DOHH2 (cell line): Measurements from ENCODE around the gene ADTRP.

Experiments used
- H3F3A ChIP-seq: fragments of 200-600 bp; sonication (generic), shearing (Covaris generic); 2 replicates; pipeline ENCODE4 v1.6.0; 2016; ENCODE audit warnings: antibody characterized with exemption, mild to moderate bottlenecking; ENCODE audit not compliant: control insufficient read depth, insufficient read depth
- H3K27ac ChIP-seq: fragments of 200-600 bp; sonication (generic); 2 replicates; pipeline ENCODE4 v1.5.1; 2014; ENCODE audit warnings: low read depth, mild to moderate bottlenecking, low read length, moderate library complexity
- H3K27me3 ChIP-seq: fragments of 200-600 bp; sonication (generic); 2 replicates; pipeline ENCODE4 v1.6.1; 2014; ENCODE audit warnings: mild to moderate bottlenecking, low read length, mixed read lengths; ENCODE audit not compliant: control insufficient read depth
- H3K36me3 ChIP-seq: fragments of 200-600 bp; sonication (generic); 2 replicates; pipeline ENCODE4 v1.6.1; 2014; ENCODE audit warnings: mild to moderate bottlenecking, low read length, moderate library complexity, mixed read lengths; ENCODE audit not compliant: control insufficient read depth
- H3K4me1 ChIP-seq: fragments of 200-600 bp; sonication (generic); 2 replicates; pipeline ENCODE4 v1.6.1; 2014; ENCODE audit warnings: mild to moderate bottlenecking, low read length, mixed read lengths; ENCODE audit not compliant: control insufficient read depth
- H3K4me2 ChIP-seq: fragments of 200-600 bp; sonication (generic); 2 replicates; pipeline ENCODE4 v1.6.0; 2014; ENCODE audit warnings: mild to moderate bottlenecking, low read length, moderate library complexity
- H3K4me3 ChIP-seq: fragments of 200-600 bp; sonication (generic); 2 replicates; pipeline ENCODE4 v1.5.1; 2014; ENCODE audit warnings: mild to moderate bottlenecking, low read length, mixed read lengths
- H3K79me2 ChIP-seq: fragments of 200-600 bp; sonication (generic); 2 replicates; pipeline ENCODE4 v1.6.1; 2014; ENCODE audit warnings: mild to moderate bottlenecking, low read length, mixed read lengths; ENCODE audit not compliant: control insufficient read depth
- H3K9me2 ChIP-seq: fragments of 200-600 bp; sonication (generic); replicated peaks from 2 replicates; pipeline ENCODE4 v1.6.1; 2014; ENCODE audit warnings: mild to moderate bottlenecking, low read length, mixed read lengths; ENCODE audit not compliant: control insufficient read depth
- H3K9me3 ChIP-seq: fragments of 200-600 bp; sonication (generic); 2 replicates; pipeline ENCODE4 v1.6.1; 2014; ENCODE audit warnings: antibody characterized with exemption, low read length, mixed read lengths; ENCODE audit not compliant: control insufficient read depth, insufficient read depth
- H4K20me1 ChIP-seq: fragments of 200-600 bp; sonication (generic); 2 replicates; pipeline ENCODE4 v1.6.0; 2014; ENCODE audit warnings: low read depth, mild to moderate bottlenecking, antibody characterized with exemption, low read length, moderate library complexity; ENCODE audit not compliant: control insufficient read depth, insufficient read depth
- EZH2phosphoT487 ChIP-seq: fragments of 200-600 bp; sonication (generic); IDR thresholded peaks from 2 replicates; pipeline ENCODE4 v1.6.1; 2017; ENCODE audit warnings: borderline replicate concordance, mild to moderate bottlenecking, antibody characterized with exemption, low read length, moderate library complexity, mixed read lengths
- TF ChIP-seq, protein P1 (sequence below): fragments of 200-600 bp; sonication (generic); IDR thresholded peaks from one replicate; pipeline ENCODE4 v1.5.1; 2014; ENCODE audit warnings: antibody characterized with exemption, mild to moderate bottlenecking, low read depth, low read length; ENCODE audit not compliant: poor library complexity, severe bottlenecking

The ADTRP gene

DNA sequence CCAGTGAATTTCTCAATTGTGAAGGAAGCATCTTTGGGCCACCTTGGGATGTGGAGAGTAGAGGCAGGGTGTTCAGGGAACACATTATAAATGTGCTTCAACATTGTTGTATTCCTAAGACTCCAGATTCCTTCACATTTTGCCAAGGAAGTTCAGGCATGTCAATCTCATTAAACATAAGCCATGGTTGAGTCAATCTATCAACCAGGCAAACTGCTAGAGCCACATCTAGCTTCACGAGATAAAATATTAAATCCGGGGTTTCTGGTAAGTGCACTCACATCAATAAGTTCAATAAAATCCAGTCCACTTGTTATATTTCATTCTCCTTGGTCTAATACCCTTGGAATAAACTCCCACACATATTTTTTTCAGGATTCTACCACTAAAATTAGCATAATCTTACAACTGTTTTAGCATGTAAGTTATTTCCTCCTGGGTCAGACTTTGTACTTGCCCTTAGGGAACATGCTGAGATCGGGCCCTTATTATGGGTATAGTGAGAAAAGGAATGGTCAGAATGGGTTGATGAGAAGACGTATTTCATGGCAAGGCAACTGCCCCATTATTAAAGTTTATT is 93.6 kb downstream of the ADTRP start:
- H3K9me2 ChIP-seq, result no peaks in the 10 kb centered on the region
- no peak overlapping the region for H3K4me2 ChIP-seq
- H3K27me3 ChIP-seq, result no peaks in the 10 kb centered on the region
- no peaks in the 10 kb centered on the region for H3K9me3 ChIP-seq
- H3F3A ChIP-seq, result no peaks in the 10 kb centered on the region
- H3K79me2 ChIP-seq, result no peaks in the 10 kb centered on the region
- TF ChIP-seq EZH2phosphoT487, result no peak
- TF ChIP-seq, protein P1, sequence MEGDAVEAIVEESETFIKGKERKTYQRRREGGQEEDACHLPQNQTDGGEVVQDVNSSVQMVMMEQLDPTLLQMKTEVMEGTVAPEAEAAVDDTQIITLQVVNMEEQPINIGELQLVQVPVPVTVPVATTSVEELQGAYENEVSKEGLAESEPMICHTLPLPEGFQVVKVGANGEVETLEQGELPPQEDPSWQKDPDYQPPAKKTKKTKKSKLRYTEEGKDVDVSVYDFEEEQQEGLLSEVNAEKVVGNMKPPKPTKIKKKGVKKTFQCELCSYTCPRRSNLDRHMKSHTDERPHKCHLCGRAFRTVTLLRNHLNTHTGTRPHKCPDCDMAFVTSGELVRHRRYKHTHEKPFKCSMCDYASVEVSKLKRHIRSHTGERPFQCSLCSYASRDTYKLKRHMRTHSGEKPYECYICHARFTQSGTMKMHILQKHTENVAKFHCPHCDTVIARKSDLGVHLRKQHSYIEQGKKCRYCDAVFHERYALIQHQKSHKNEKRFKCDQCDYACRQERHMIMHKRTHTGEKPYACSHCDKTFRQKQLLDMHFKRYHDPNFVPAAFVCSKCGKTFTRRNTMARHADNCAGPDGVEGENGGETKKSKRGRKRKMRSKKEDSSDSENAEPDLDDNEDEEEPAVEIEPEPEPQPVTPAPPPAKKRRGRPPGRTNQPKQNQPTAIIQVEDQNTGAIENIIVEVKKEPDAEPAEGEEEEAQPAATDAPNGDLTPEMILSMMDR, result no peak
- H3K36me3 ChIP-seq, result no peaks in the 10 kb centered on the region
- no peaks in the 10 kb centered on the region for H4K20me1 ChIP-seq
- no peaks in the 10 kb centered on the region for H3K4me1 ChIP-seq
- H3K4me3 ChIP-seq, result no peak overlapping the region
- H3K27ac ChIP-seq, result no peak overlapping the region

- TF ChIP-seq, protein P1, result no peak
- no peak for TF ChIP-seq EZH2phosphoT487
- H3K9me3 ChIP-seq, result no peaks in the 10 kb centered on the region
- H3K9me2 ChIP-seq, result no peaks in the 10 kb centered on the region
- H3K36me3 ChIP-seq, result no peaks in the 10 kb centered on the region
- no peaks in the 10 kb centered on the region for H3F3A ChIP-seq
- no peaks in the 10 kb centered on the region for H3K4me1 ChIP-seq
- no peaks in the 10 kb centered on the region for H4K20me1 ChIP-seq
- no peaks in the 10 kb centered on the region for H3K79me2 ChIP-seq
- H3K4me3 ChIP-seq, result no peak overlapping the region
- no peaks in the 10 kb centered on the region for H3K27me3 ChIP-seq
- H3K27ac ChIP-seq, result no peak overlapping the region
- H3K4me2 ChIP-seq, result no peak overlapping the region
Observed at GRCh38 chr6:11683871-11684270, 94.7 kb downstream of the ADTRP start.

DNA sequence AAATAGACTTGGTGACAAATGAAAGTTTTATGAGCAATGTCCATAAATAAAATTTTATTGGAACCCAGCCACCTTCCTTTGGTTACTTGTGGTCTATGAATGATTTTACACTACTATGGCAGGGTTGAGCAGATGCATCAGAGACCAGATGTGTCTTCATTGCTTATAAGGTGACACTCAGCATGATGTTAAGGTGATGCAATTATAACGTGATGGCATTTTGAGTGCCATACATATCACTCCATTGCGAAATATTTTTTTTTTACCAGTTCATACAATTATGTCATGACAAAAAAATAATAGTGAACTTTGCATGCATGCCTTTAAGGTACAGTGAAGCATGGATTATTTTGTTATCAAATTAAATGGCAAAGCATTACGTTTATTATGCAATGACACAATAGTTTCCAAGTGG is 96.0 kb downstream of the ADTRP start:
- H3K27ac ChIP-seq, result no peak overlapping the region
- no peaks in the 10 kb centered on the region for H3K79me2 ChIP-seq
- H3K4me3 ChIP-seq, result no peak overlapping the region
- no peaks in the 10 kb centered on the region for H3K27me3 ChIP-seq
- no peaks in the 10 kb centered on the region for H3K36me3 ChIP-seq
- H3K4me1 ChIP-seq, result no peaks in the 10 kb centered on the region
- TF ChIP-seq, protein P1, result no peak
- no peak for TF ChIP-seq EZH2phosphoT487
- H3K9me3 ChIP-seq, result no peaks in the 10 kb centered on the region
- H3K4me2 ChIP-seq, result no peak overlapping the region
- H3F3A ChIP-seq, result no peaks in the 10 kb centered on the region
- no peaks in the 10 kb centered on the region for H3K9me2 ChIP-seq
- no peaks in the 10 kb centered on the region for H4K20me1 ChIP-seq

DNA sequence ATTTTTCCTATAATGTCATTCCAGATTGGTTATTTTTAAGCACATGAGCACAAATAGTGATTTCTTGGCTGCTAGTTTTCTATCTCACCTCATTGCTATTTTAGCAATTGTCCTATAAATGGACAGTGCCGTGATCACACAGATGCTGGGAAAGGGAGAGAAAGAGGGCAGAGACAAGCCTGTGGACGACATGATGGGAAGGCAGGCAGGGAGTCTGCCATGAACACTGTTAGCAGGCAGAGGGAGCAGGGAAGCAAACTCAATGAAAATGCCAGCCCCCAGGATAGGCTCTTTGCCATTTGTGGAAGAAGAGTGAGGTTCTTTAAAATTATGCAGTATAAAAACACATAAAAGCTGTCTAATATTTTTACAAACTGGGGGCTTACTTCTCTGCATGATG is 96.8 kb downstream of the ADTRP start:
- H3K79me2 ChIP-seq, result no peaks in the 10 kb centered on the region
- no peaks in the 10 kb centered on the region for H3K36me3 ChIP-seq

More for the DNA sequence above, 96.8 kb downstream of the ADTRP start:
- H3F3A ChIP-seq, result no peaks in the 10 kb centered on the region
- H3K4me3 ChIP-seq, result no peak overlapping the region
- H3K27me3 ChIP-seq, result no peaks in the 10 kb centered on the region
- H3K9me2 ChIP-seq, result no peaks in the 10 kb centered on the region
- no peak overlapping the region for H3K4me2 ChIP-seq
- H3K4me1 ChIP-seq, result no peaks in the 10 kb centered on the region
- no peak for TF ChIP-seq EZH2phosphoT487
- TF ChIP-seq, protein P1, result no peak
- no peak overlapping the region for H3K27ac ChIP-seq
- H3K9me3 ChIP-seq, result no peaks in the 10 kb centered on the region
- H4K20me1 ChIP-seq, result no peaks in the 10 kb centered on the region
